ENCODE results near the gene PLXNA4. TPM values are rescaled to one million over a fixed set of nuclear protein-coding genes. Genes with fewer than 3 reads are reported as not detected.

PLXNA4 gene
- total and polyA plus RNA-seq, 2 donors (not counting 1 experiment from before 2014, with no cell fraction given) = not detected

- ChIA-PET POLR2A (no interaction called here), CTCF (no interaction called here)
- no peak for TF ChIP-seq EZH2 (IDR thresholded peaks at IDR 0.05; ENCODE audit: borderline replicate concordance, insufficient read depth, low read depth, low read length, poor library complexity, severe bottlenecking)
- TF ChIP-seq CTCF (IDR thresholded peaks at IDR 0.05) = no peak
- no peaks in the 10 kb centered on the region for H3K9me3 Mint-ChIP-seq (ENCODE audit: insufficient read depth)
- Histone ChIP-seq H4K20me1 (ENCODE audit: control insufficient read depth, insufficient read depth, low read length, poor library complexity, severe bottlenecking) (no peaks in the 10 kb centered on the region), H2AFZ (ENCODE audit: insufficient read depth, low read depth, low read length, poor library complexity, severe bottlenecking) (no peak overlapping the region), H3K79me2 (ENCODE audit: control insufficient read depth, insufficient read depth, low read length) (no peaks in the 10 kb centered on the region), H3K4me3 (ENCODE audit: control extremely low read depth in 1 of 5, extremely low read depth in 1 of 5, insufficient read depth in 1 of 5, low read depth in 2 of 5, low read length in 4 of 5) (no peak overlapping the region), H3K36me3 (replicated peaks in 1 of 2; ENCODE audit: control extremely low read depth in 1 of 2, control insufficient read depth in 1 of 2, extremely low read depth in 1 of 2, insufficient read depth in 2 of 2, low read length in 1 of 2) (no peaks in the 10 kb centered on the region), H3K9ac (ENCODE audit: low read length) (no peak overlapping the region), H3K4me1 (ENCODE audit: control insufficient read depth in 2 of 2, insufficient read depth in 2 of 2, low read length in 2 of 2) (no peaks in the 10 kb centered on the region), H3K27me3 (replicated peaks in 1 of 4; ENCODE audit: control extremely low read depth in 1 of 4, control insufficient read depth in 3 of 4, insufficient read depth in 4 of 4, low read length in 3 of 4) (no peaks in the 10 kb centered on the region), H3K27ac (ENCODE audit: low read length in 2 of 2) (no peak overlapping the region), H3K4me2 (replicated peaks; ENCODE audit: low read depth, low read length, poor library complexity, severe bottlenecking) (no peak overlapping the region), H3K9me3 (ENCODE audit: control extremely low read depth in 1 of 3, control insufficient read depth in 2 of 3, insufficient read depth in 1 of 3, low read length in 2 of 3) (no peaks in the 10 kb centered on the region)
- no peaks in the 10 kb centered on the region for H3K4me1 Mint-ChIP-seq
- H3K4me3 Mint-ChIP-seq = no peak overlapping the region
- DNase-seq (no peak), ATAC-seq (ENCODE audit: low read depth) (no peak)
- 81% methylated on average over 5 of the region's 6 CpGs for WGBS (ENCODE audit: insufficient coverage)
- no peak overlapping the region for H3K27ac Mint-ChIP-seq
- intact Hi-C loops (cut with micrococcal nuclease) = no loop called here
- no peaks in the 10 kb centered on the region for H3K27me3 Mint-ChIP-seq
Observed at GRCh38 chr7:132414857-132415256, 161.4 kb downstream of the PLXNA4 start.

- WGBS (ENCODE audit: insufficient coverage) = 28% methylated on average over 2 of the region's 5 CpGs
Observed at GRCh38 chr7:132412435-132412834, 163.8 kb downstream of the PLXNA4 start.

More at GRCh38 chr7:132412435-132412834, 163.8 kb downstream of the PLXNA4 start:
- ATAC-seq (ENCODE audit: low read depth) (no peak), DNase-seq (no peak)
- H3K27ac ChIP-seq (ENCODE audit: low read length in 2 of 2) = no peak overlapping the region
- H3K9ac ChIP-seq (ENCODE audit: low read length) = no peak overlapping the region
- no peak overlapping the region for H3K4me3 Mint-ChIP-seq
- H4K20me1 ChIP-seq (ENCODE audit: control insufficient read depth, insufficient read depth, low read length, poor library complexity, severe bottlenecking) = no peaks in the 10 kb centered on the region
- H2AFZ ChIP-seq (ENCODE audit: insufficient read depth, low read depth, low read length, poor library complexity, severe bottlenecking) = no peak overlapping the region
- no peaks in the 10 kb centered on the region for H3K36me3 ChIP-seq (replicated peaks in 1 of 2; ENCODE audit: control extremely low read depth in 1 of 2, control insufficient read depth in 1 of 2, extremely low read depth in 1 of 2, insufficient read depth in 2 of 2, low read length in 1 of 2)
- no peaks in the 10 kb centered on the region for H3K9me3 Mint-ChIP-seq (ENCODE audit: insufficient read depth)
- no peak overlapping the region for H3K27ac Mint-ChIP-seq
- intact Hi-C loops (cut with micrococcal nuclease) = no loop called here
- no peak overlapping the region for H3K4me3 ChIP-seq (ENCODE audit: control extremely low read depth in 1 of 5, extremely low read depth in 1 of 5, insufficient read depth in 1 of 5, low read depth in 2 of 5, low read length in 4 of 5)
- no peaks in the 10 kb centered on the region for H3K79me2 ChIP-seq (ENCODE audit: control insufficient read depth, insufficient read depth, low read length)
- H3K4me1 ChIP-seq (ENCODE audit: control insufficient read depth in 2 of 2, insufficient read depth in 2 of 2, low read length in 2 of 2) = no peaks in the 10 kb centered on the region
- ChIA-PET POLR2A (no interaction called here), CTCF (no interaction called here)
- H3K9me3 ChIP-seq (ENCODE audit: control extremely low read depth in 1 of 3, control insufficient read depth in 2 of 3, insufficient read depth in 1 of 3, low read length in 2 of 3) = no peaks in the 10 kb centered on the region
- no peaks in the 10 kb centered on the region for H3K27me3 Mint-ChIP-seq
- H3K27me3 ChIP-seq (replicated peaks in 1 of 4; ENCODE audit: control extremely low read depth in 1 of 4, control insufficient read depth in 3 of 4, insufficient read depth in 4 of 4, low read length in 3 of 4) = no peaks in the 10 kb centered on the region
- TF ChIP-seq EZH2 (IDR thresholded peaks at IDR 0.05; ENCODE audit: borderline replicate concordance, insufficient read depth, low read depth, low read length, poor library complexity, severe bottlenecking) = no peak
- no peak for TF ChIP-seq CTCF (IDR thresholded peaks at IDR 0.05)
- no peaks in the 10 kb centered on the region for H3K4me1 Mint-ChIP-seq
- H3K4me2 ChIP-seq (replicated peaks; ENCODE audit: low read depth, low read length, poor library complexity, severe bottlenecking) = no peak overlapping the region

Data from B cell (primary cell).